Activated CD4-positive, alpha-beta T cell treated with anti-CD3 and anti-CD28 coated beads for 4 hours (primary cell): ENCODE measurements around the gene NOTCH3.
A peak's percentile ranks its signal among the peaks of the same experiment; 100 is the strongest.

Experiments used
- DNase-seq, 2 donors: peaks; one replicate each; pipeline ENCODE4 v3.0.0-alpha.2; 2020

NOTCH3 gene

GRCh38 chr19:15159251-15159650 lies 41.5 kb downstream of the NOTCH3 start:
- no peak for DNase-seq

- no peak for DNase-seq
Measured at GRCh38 chr19:15156391-15156790, 44.4 kb downstream of the NOTCH3 start.

GRCh38 chr19:15155296-15155695 lies 45.5 kb downstream of the NOTCH3 start:
- no peak for DNase-seq

- DNase-seq: peak in 1 of 2 donors; percentile 28
Measured at GRCh38 chr19:15154002-15154612, 46.7 kb downstream of the NOTCH3 start.

GRCh38 chr19:15149737-15150136 lies 51.1 kb downstream of the NOTCH3 start:
- DNase-seq: no peak

GRCh38 chr19:15147090-15147489 lies 53.7 kb downstream of the NOTCH3 start:
- no peak for DNase-seq

- no peak for DNase-seq
Measured at GRCh38 chr19:15144046-15144646, 56.6 kb downstream of the NOTCH3 start.

- DNase-seq: no peak
Measured at GRCh38 chr19:15142313-15142712, 58.5 kb downstream of the NOTCH3 start.

- no peak for DNase-seq
Measured at GRCh38 chr19:15141143-15141542, 59.7 kb downstream of the NOTCH3 start.

GRCh38 chr19:15138427-15138826 lies 62.4 kb downstream of the NOTCH3 start:
- no peak for DNase-seq

GRCh38 chr19:15137777-15138176 lies 63.0 kb downstream of the NOTCH3 start:
- DNase-seq: no peak

- no peak for DNase-seq
Measured at GRCh38 chr19:15136234-15136954, 64.4 kb downstream of the NOTCH3 start.

GRCh38 chr19:15129856-15130585 lies 70.8 kb downstream of the NOTCH3 start:
- DNase-seq: peak; percentile 55 to 62

- DNase-seq: no peak
Measured at GRCh38 chr19:15128162-15128770, 72.5 kb downstream of the NOTCH3 start.

- DNase-seq: no peak
Measured at GRCh38 chr19:15126131-15126910, 74.5 kb downstream of the NOTCH3 start.

GRCh38 chr19:15125232-15126067 lies 75.3 kb downstream of the NOTCH3 start:
- DNase-seq: peak; percentile 95 to 97

GRCh38 chr19:15124572-15125231 lies 76.1 kb downstream of the NOTCH3 start:
- DNase-seq: no peak

- no peak for DNase-seq
Measured at GRCh38 chr19:15123900-15124299, 76.9 kb downstream of the NOTCH3 start.

- DNase-seq: no peak
Measured at GRCh38 chr19:15123031-15123890, 77.5 kb downstream of the NOTCH3 start.
